Activated naive CD8-positive, alpha-beta T cell treated with anti-CD3 and anti-CD28 coated beads for 36 hours (primary cell): ENCODE data around the gene SLC22A23. TPM values are rescaled to one million over a fixed set of nuclear protein-coding genes. Genes with fewer than 3 reads are reported as not detected.

Experiments used
- DNase-seq: peaks from one replicate; pipeline ENCODE4 v3.0.0; 2021
- H3K27ac Mint-ChIP-seq: one replicate; pipeline ENCODE4 v1.8.0; 2022; ENCODE audit warnings: mild to moderate bottlenecking, moderate library complexity, mixed read lengths
- H3K27me3 Mint-ChIP-seq: one replicate; pipeline ENCODE4 v1.8.0; 2022; ENCODE audit warnings: mild to moderate bottlenecking, mixed read lengths
- H3K36me3 Mint-ChIP-seq: one replicate; pipeline ENCODE4 v1.8.0; 2021; ENCODE audit warnings: mild to moderate bottlenecking, mixed read lengths
- H3K4me1 Mint-ChIP-seq: one replicate; pipeline ENCODE4 v1.8.0; 2021; ENCODE audit warnings: mixed read lengths
- H3K4me3 Mint-ChIP-seq: one replicate; pipeline ENCODE4 v1.8.0; 2022; ENCODE audit warnings: mild to moderate bottlenecking, moderate library complexity, mixed read lengths
- H3K9me3 Mint-ChIP-seq: one replicate; pipeline ENCODE4 v1.8.0; 2022; ENCODE audit warnings: mixed read lengths
- total RNA-seq, 2 experiments: library from RNA; stranded (reverse); gene quantifications; one replicate each; pipeline ENCODE4 v1.2.3, GENCODE V29; 2021

The SLC22A23 gene
- total RNA-seq, 2 experiments from 2014 or later, result 0.24 to 0.41 TPM

GRCh38 chr6:3442431-3443220 is 14.2 kb downstream of the SLC22A23 start:
- no peak overlapping the region for H3K27ac Mint-ChIP-seq
- H3K4me1 Mint-ChIP-seq, result no peaks in the 10 kb centered on the region
- H3K9me3 Mint-ChIP-seq, result no peaks in the 10 kb centered on the region
- H3K36me3 Mint-ChIP-seq, result no peaks in the 10 kb centered on the region
- H3K4me3 Mint-ChIP-seq, result no peak overlapping the region
- no peaks in the 10 kb centered on the region for H3K27me3 Mint-ChIP-seq
- DNase-seq, result no peak

- H3K4me3 Mint-ChIP-seq, result no peak overlapping the region
- DNase-seq, result no peak
- H3K9me3 Mint-ChIP-seq, result no peaks in the 10 kb centered on the region
- no peaks in the 10 kb centered on the region for H3K4me1 Mint-ChIP-seq
- H3K27me3 Mint-ChIP-seq, result no peaks in the 10 kb centered on the region
- no peaks in the 10 kb centered on the region for H3K36me3 Mint-ChIP-seq
- no peak overlapping the region for H3K27ac Mint-ChIP-seq
These were observed 15.9 kb downstream of the SLC22A23 start for GRCh38 chr6:3440911-3441310.

GRCh38 chr6:3439961-3440360 is 16.9 kb downstream of the SLC22A23 start:
- H3K27me3 Mint-ChIP-seq, result no peaks in the 10 kb centered on the region
- no peak for DNase-seq
- H3K4me3 Mint-ChIP-seq, result no peak overlapping the region
- no peaks in the 10 kb centered on the region for H3K4me1 Mint-ChIP-seq
- H3K27ac Mint-ChIP-seq, result no peak overlapping the region
- no peaks in the 10 kb centered on the region for H3K36me3 Mint-ChIP-seq
- H3K9me3 Mint-ChIP-seq, result no peaks in the 10 kb centered on the region

GRCh38 chr6:3438190-3439167 is 18.4 kb downstream of the SLC22A23 start:
- no peaks in the 10 kb centered on the region for H3K4me1 Mint-ChIP-seq
- no peak for DNase-seq
- H3K4me3 Mint-ChIP-seq, result no peak overlapping the region
- no peaks in the 10 kb centered on the region for H3K36me3 Mint-ChIP-seq
- no peaks in the 10 kb centered on the region for H3K9me3 Mint-ChIP-seq
- H3K27ac Mint-ChIP-seq, result no peak overlapping the region
- no peaks in the 10 kb centered on the region for H3K27me3 Mint-ChIP-seq

GRCh38 chr6:3433005-3433404 is 23.8 kb downstream of the SLC22A23 start:
- Mint-ChIP-seq H3K36me3 (no peaks in the 10 kb centered on the region), H3K27me3 (no peaks in the 10 kb centered on the region), H3K9me3 (no peaks in the 10 kb centered on the region), H3K27ac (no peak overlapping the region), H3K4me3 (no peak overlapping the region), H3K4me1 (no peaks in the 10 kb centered on the region)
- DNase-seq, result no peak

GRCh38 chr6:3432416-3432815 is 24.4 kb downstream of the SLC22A23 start:
- no peak overlapping the region for H3K27ac Mint-ChIP-seq
- no peaks in the 10 kb centered on the region for H3K36me3 Mint-ChIP-seq

GRCh38 chr6:3431994-3432393 is 24.9 kb downstream of the SLC22A23 start:
- Mint-ChIP-seq H3K4me3 (no peak overlapping the region), H3K9me3 (no peaks in the 10 kb centered on the region), H3K27ac (no peak overlapping the region), H3K36me3 (no peaks in the 10 kb centered on the region), H3K4me1 (no peaks in the 10 kb centered on the region), H3K27me3 (no peaks in the 10 kb centered on the region)
- no peak for DNase-seq

More at GRCh38 chr6:3432416-3432815, 24.4 kb downstream of the SLC22A23 start:
- no peaks in the 10 kb centered on the region for H3K9me3 Mint-ChIP-seq
- H3K4me3 Mint-ChIP-seq, result no peak overlapping the region
- no peaks in the 10 kb centered on the region for H3K27me3 Mint-ChIP-seq
- DNase-seq, result no peak
- H3K4me1 Mint-ChIP-seq, result no peaks in the 10 kb centered on the region

- no peak overlapping the region for H3K4me3 Mint-ChIP-seq
- H3K27ac Mint-ChIP-seq, result no peak overlapping the region
- H3K9me3 Mint-ChIP-seq, result no peaks in the 10 kb centered on the region
- H3K36me3 Mint-ChIP-seq, result no peaks in the 10 kb centered on the region
- no peaks in the 10 kb centered on the region for H3K4me1 Mint-ChIP-seq
- no peak for DNase-seq
- H3K27me3 Mint-ChIP-seq, result no peaks in the 10 kb centered on the region
These were observed 27.6 kb downstream of the SLC22A23 start for GRCh38 chr6:3429211-3429610.

- Mint-ChIP-seq H3K9me3 (no peaks in the 10 kb centered on the region), H3K4me1 (no peaks in the 10 kb centered on the region), H3K36me3 (no peaks in the 10 kb centered on the region), H3K27ac (no peak overlapping the region), H3K27me3 (no peaks in the 10 kb centered on the region), H3K4me3 (no peak overlapping the region)
- no peak for DNase-seq
These were observed 28.1 kb downstream of the SLC22A23 start for GRCh38 chr6:3428700-3429099.

GRCh38 chr6:3428247-3428646 is 28.6 kb downstream of the SLC22A23 start:
- Mint-ChIP-seq H3K9me3 (no peaks in the 10 kb centered on the region), H3K4me3 (no peak overlapping the region), H3K36me3 (no peaks in the 10 kb centered on the region), H3K27me3 (no peaks in the 10 kb centered on the region), H3K27ac (no peak overlapping the region), H3K4me1 (no peaks in the 10 kb centered on the region)
- no peak for DNase-seq

- no peak for DNase-seq
- H3K4me1 Mint-ChIP-seq, result peaks cover 3% of the 10 kb centered on the region
- H3K36me3 Mint-ChIP-seq, result no peaks in the 10 kb centered on the region
- H3K9me3 Mint-ChIP-seq, result no peaks in the 10 kb centered on the region
- no peak overlapping the region for H3K27ac Mint-ChIP-seq
- H3K27me3 Mint-ChIP-seq, result no peaks in the 10 kb centered on the region
- H3K4me3 Mint-ChIP-seq, result no peak overlapping the region
These were observed 29.2 kb downstream of the SLC22A23 start for GRCh38 chr6:3427687-3428085.

GRCh38 chr6:3426927-3427686 is 29.7 kb downstream of the SLC22A23 start:
- no peak overlapping the region for H3K27ac Mint-ChIP-seq
- H3K36me3 Mint-ChIP-seq, result no peaks in the 10 kb centered on the region
- no peak for DNase-seq
- H3K4me3 Mint-ChIP-seq, result no peak overlapping the region
- no peaks in the 10 kb centered on the region for H3K27me3 Mint-ChIP-seq
- peaks cover 3% of the 10 kb centered on the region for H3K4me1 Mint-ChIP-seq
- no peaks in the 10 kb centered on the region for H3K9me3 Mint-ChIP-seq

GRCh38 chr6:3426091-3426926 is 30.5 kb downstream of the SLC22A23 start:
- no peak overlapping the region for H3K4me3 Mint-ChIP-seq
- no peak overlapping the region for H3K27ac Mint-ChIP-seq
- H3K27me3 Mint-ChIP-seq, result no peaks in the 10 kb centered on the region
- no peaks in the 10 kb centered on the region for H3K36me3 Mint-ChIP-seq
- no peaks in the 10 kb centered on the region for H3K9me3 Mint-ChIP-seq
- peaks cover 5% of the 10 kb centered on the region for H3K4me1 Mint-ChIP-seq
- no peak for DNase-seq

GRCh38 chr6:3425574-3425973 is 31.3 kb downstream of the SLC22A23 start:
- no peaks in the 10 kb centered on the region for H3K9me3 Mint-ChIP-seq
- H3K4me3 Mint-ChIP-seq, result no peak overlapping the region
- H3K4me1 Mint-ChIP-seq, result peaks cover 5% of the 10 kb centered on the region
- DNase-seq, result no peak
- no peaks in the 10 kb centered on the region for H3K27me3 Mint-ChIP-seq
- H3K27ac Mint-ChIP-seq, result no peak overlapping the region
- H3K36me3 Mint-ChIP-seq, result no peaks in the 10 kb centered on the region
